HepG2 (cell line): ENCODE results near the gene CENPP. TPM values are rescaled to one million over a fixed set of nuclear protein-coding genes. Genes with fewer than 3 reads are reported as not detected.

ENCODE experiments used
- ATAC-seq: fragments of 200-7000 bp; cut with Tn5 transposase; 3 replicates; pipeline ENCODE4 v1.9.1; 2020; ENCODE audit warnings: mild to moderate bottlenecking, moderate library complexity
- BruUV-seq: library from RNA; stranded (reverse); fragments of 400-500 nt; replicated peaks from 2 replicates; lab custom pipeline; 2021; lab: Mats Ljungman, UMichigan
- CTCF ChIA-PET: fragments of 300-600 bp; formaldehyde crosslinking; extraction: SDS; loops from one replicate; lab custom pipeline; 2021; ENCODE audit warnings: low total read pairs, inconsistent platforms, low intra/inter-chr PET ratio; lab: Yijun Ruan, JAX
- POLR2A ChIA-PET: fragments of 350-600 bp; sonication (Branson Sonifier 250); formaldehyde crosslinking; loops from one replicate; lab custom pipeline; 2020; ENCODE audit warnings: antibody characterized with exemption, inconsistent platforms; lab: Yijun Ruan, JAX
- DNase-seq: peaks from one replicate; pipeline ENCODE4 v3.0.0-alpha.2; 2015; ENCODE audit warnings: low spot score
- FAIRE-seq: peaks from 3 replicates; lab custom pipeline; 2011; peaks lifted over from hg19 to GRCh38; lab: Jason Lieb, UNC
- H2AFZ ChIP-seq: one replicate; pipeline ENCODE4 v1.6.1; 2011; ENCODE audit warnings: low read length, inconsistent platforms
- H3K27ac ChIP-seq: fragments of 300-600 bp; 3 replicates; pipeline ENCODE4 v1.8.0; 2011; ENCODE audit warnings: mixed run types, mild to moderate bottlenecking, mixed read lengths, low read length, inconsistent platforms; ENCODE audit not compliant: insufficient read depth; ENCODE audit errors: extremely low read length
- H3K27me3 ChIP-seq, 2 experiments: fragments of 200-600 bp in 1 of 2; 2 replicates in 1 of 2; 3 replicates in 1 of 2; pipeline versions ENCODE4 v1.6.0 to v1.8.0; 2011; ENCODE audit warnings: low read length in 2 of 2, mild to moderate bottlenecking in 2 of 2, moderate library complexity in 2 of 2, inconsistent platforms in 1 of 2; ENCODE audit not compliant: insufficient read depth in 2 of 2, control insufficient read depth in 1 of 2
- H3K36me3 ChIP-seq, 2 experiments: fragments of 200-600 bp in 1 of 2; replicated peaks in 1 of 2; 2 replicates in 1 of 2; 3 replicates in 1 of 2; pipeline versions ENCODE4 v1.5.1 to v1.8.0; 2011; ENCODE audit warnings: low read length in 2 of 2, inconsistent platforms in 1 of 2; ENCODE audit not compliant: insufficient read depth in 2 of 2, control insufficient read depth in 1 of 2
- H3K4me1 ChIP-seq: 2 replicates; pipeline ENCODE4 v1.5.1; 2012; ENCODE audit warnings: low read length, inconsistent platforms; ENCODE audit not compliant: insufficient read depth
- H3K4me2 ChIP-seq: 2 replicates; pipeline ENCODE4 v1.6.0; 2011; ENCODE audit warnings: low read depth, low read length, inconsistent platforms
- H3K4me3 ChIP-seq, 3 experiments: fragments of 200-600 bp in 1 of 3; sonication (generic), shearing (Covaris generic) in 1 of 3; replicated peaks in 1 of 3; 2 replicates each; pipeline ENCODE4 v1.5.1; 2011 to 2016; ENCODE audit warnings: low read length in 3 of 3, inconsistent platforms in 2 of 3, low read depth in 2 of 3, mild to moderate bottlenecking in 2 of 3, control low read depth in 1 of 3, mixed read lengths in 1 of 3; ENCODE audit not compliant: insufficient read depth in 1 of 3
- H3K79me2 ChIP-seq: one replicate; pipeline ENCODE4 v1.6.1; 2011; ENCODE audit warnings: low read length, inconsistent platforms; ENCODE audit not compliant: insufficient read depth
- H3K9ac ChIP-seq: 2 replicates; pipeline ENCODE4 v1.6.0; 2011; ENCODE audit warnings: mild to moderate bottlenecking, low read depth, low read length, inconsistent platforms; ENCODE audit not compliant: insufficient read depth
- H3K9me3 ChIP-seq: 2 replicates; pipeline ENCODE4 v1.5.1; 2012; ENCODE audit warnings: mild to moderate bottlenecking, low read length
- H4K20me1 ChIP-seq: 2 replicates; pipeline ENCODE4 v1.6.0; 2011; ENCODE audit warnings: inconsistent platforms, mild to moderate bottlenecking, low read length, moderate library complexity; ENCODE audit not compliant: insufficient read depth
- ARNTL ChIP-seq: sonication (generic); formaldehyde crosslinking; IDR thresholded peaks from 2 replicates; pipeline ENCODE4 v1.4.0; 2020; ENCODE audit warnings: mild to moderate bottlenecking, missing genetic modification reagents
- IRF2 ChIP-seq: IDR thresholded peaks from 2 replicates; pipeline ENCODE4 v1.6.1; 2018; ENCODE audit warnings: missing genetic modification reagents, missing compliant biosample characterization
- IRX3 ChIP-seq: sonication (generic); formaldehyde crosslinking; IDR thresholded peaks from 2 replicates; pipeline ENCODE4 v1.8.1; 2023; ENCODE audit warnings: mild to moderate bottlenecking, low read depth, missing genetic modification reagents, borderline replicate concordance
- KAT7 ChIP-seq: IDR thresholded peaks from 2 replicates; pipeline ENCODE4 v1.6.1; 2018; ENCODE audit warnings: borderline replicate concordance, missing compliant biosample characterization
- MXD4 ChIP-seq: IDR thresholded peaks from 2 replicates; pipeline ENCODE4 v1.6.1; 2016; ENCODE audit warnings: mild to moderate bottlenecking, missing biosample characterization, missing genetic modification reagents
- NCOR1 ChIP-seq: fragments of 200-600 bp; sonication (generic); IDR thresholded peaks from 2 replicates; pipeline ENCODE4 v1.7.0; 2017; ENCODE audit warnings: antibody characterized with exemption, low read length, borderline replicate concordance
- NR1H2 ChIP-seq: sonication (generic); formaldehyde crosslinking; IDR thresholded peaks from 2 replicates; pipeline ENCODE4 v1.8.1; 2022; ENCODE audit warnings: low read depth, missing genetic modification reagents, borderline replicate concordance
- RFX1 ChIP-seq: fragments of 450-650 bp; IDR thresholded peaks from 2 replicates; pipeline ENCODE4 v1.6.1; 2017
- TBL1XR1 ChIP-seq: fragments of 150-350 bp; IDR thresholded peaks from 2 replicates; pipeline ENCODE4 v1.6.1; 2014; ENCODE audit warnings: borderline replicate concordance, low read length; ENCODE audit not compliant: partially characterized antibody
- ZFP36 ChIP-seq: fragments of 150-350 bp; IDR thresholded peaks from 2 replicates; pipeline ENCODE4 v1.6.1; 2018; ENCODE audit warnings: borderline replicate concordance, low read length, low read depth; ENCODE audit not compliant: partially characterized antibody
- ZKSCAN1 ChIP-seq: fragments of 150-350 bp; IDR thresholded peaks from 2 replicates; pipeline ENCODE4 v1.6.1; 2014; ENCODE audit warnings: low read length
- ZNF484 ChIP-seq: sonication (generic); formaldehyde crosslinking; IDR thresholded peaks from 2 replicates; pipeline ENCODE4 v1.5.1; 2020; ENCODE audit warnings: mild to moderate bottlenecking, low read depth, missing genetic modification reagents, borderline replicate concordance
- ZNF547 ChIP-seq: sonication (generic); formaldehyde crosslinking; IDR thresholded peaks from 2 replicates; pipeline ENCODE4 v1.5.1; 2020; ENCODE audit warnings: mild to moderate bottlenecking, missing genetic modification reagents
- ZNF703 ChIP-seq: sonication (generic); formaldehyde crosslinking; IDR thresholded peaks from 2 replicates; pipeline ENCODE4 v1.5.1; 2020; ENCODE audit warnings: missing genetic modification reagents, mild to moderate bottlenecking, moderate library complexity, borderline replicate concordance
- WGBS: methylation state at CpG from one replicate; pipeline ENCODE4 v1.1.6; 2017; ENCODE audit warnings: low lambda C conversion rate; 5-methylcytosine and 5-hydroxymethylcytosine counted together
- in situ Hi-C: cut with HindIII; loops from 2 replicates; pipeline ENCODE4 v1.10.0; 2017; ENCODE audit warnings: low pct_unique_long_range_greater_than_20kb; ENCODE audit not compliant: extremely low pct_ligation_motif_present
- intact Hi-C: fragments of 100-400 bp; cut with micrococcal nuclease; formaldehyde crosslinking; loops from one replicate; pipeline ENCODE4 v1.10.0; 2022; ENCODE audit not compliant: unreplicated experiment
- polyA plus RNA-seq, 8 experiments: library from polyadenylated mRNA; depleted of rRNA in 3 of 8; stranded (reverse) in 7 of 8; unstranded in 1 of 8; fragments of >200 nt; fragmentation: Illumina TruSeq in 4 of 8; extraction: Trizol in 4 of 8; gene quantifications; 2 replicates each; pipeline versions ENCODE4 v1.2.1 to v1.2.3, GENCODE V29; 2011 to 2016; ENCODE audit warnings: low read depth in 4 of 8, missing spikeins in 1 of 8, mixed read lengths in 1 of 8; ENCODE audit not compliant: insufficient read depth in 1 of 8
- total RNA-seq, 5 experiments: library from RNA; depleted of rRNA; stranded (reverse); fragments of >200 nt; fragmentation: Illumina TruSeq; extraction: Trizol; gene quantifications; 2 replicates each; pipeline ENCODE4 v1.2.3, GENCODE V29; 2016; ENCODE audit warnings: low read depth in 1 of 5
- TF ChIP-seq, protein P1 (sequence below): sonication (generic); formaldehyde crosslinking; IDR thresholded peaks from 2 replicates; pipeline ENCODE4 v1.5.0; 2020; ENCODE audit warnings: mild to moderate bottlenecking, low read depth, missing genetic modification reagents, borderline replicate concordance
- TF ChIP-seq, protein P2 (sequence below), 2 experiments: sonication (generic) in 1 of 2; formaldehyde crosslinking in 1 of 2; IDR thresholded peaks; 2 replicates each; pipeline versions ENCODE4 v1.4.0 to v1.6.1; 2016 to 2020; ENCODE audit warnings: borderline replicate concordance in 1 of 2, low read depth in 1 of 2, mild to moderate bottlenecking in 1 of 2, missing genetic modification reagents in 1 of 2

CENPP gene
- total and polyA plus RNA-seq, 2 of the 13 experiments (the other 11 are each of a cell fraction or from before 2014, with no cell fraction given), result 2.0 to 11.4 TPM

DNA sequence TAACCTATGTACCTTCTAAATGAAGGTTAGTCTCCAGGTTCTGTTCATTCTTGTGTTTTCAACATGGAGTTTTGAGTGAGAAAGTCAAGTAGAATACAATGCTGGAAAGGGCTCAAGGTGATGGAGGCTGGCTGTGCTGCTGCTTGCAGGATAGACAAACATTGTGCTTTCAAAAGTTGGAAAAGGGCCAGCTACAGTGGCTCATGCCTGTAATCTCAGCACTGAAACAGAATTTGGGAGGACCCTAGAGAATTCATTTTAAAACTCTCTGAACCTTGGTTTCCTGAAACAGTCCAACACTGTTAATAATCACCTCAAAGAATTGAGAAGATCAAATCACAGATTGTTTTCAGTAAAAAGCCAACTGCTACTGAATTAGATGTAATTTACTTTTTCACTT, 16.9 kb upstream of the CENPP start:
- Histone ChIP-seq H3K4me3 (no peak overlapping the region), H4K20me1 (no peaks in the 10 kb centered on the region), H3K4me2 (no peak overlapping the region), H3K9ac (no peak overlapping the region), H3K27ac (no peak overlapping the region), H2AFZ (no peak overlapping the region), H3K79me2 (no peaks in the 10 kb centered on the region), H3K36me3 (peaks cover 20 to 77% of the 10 kb centered on the region in 2 experiments), H3K4me1 (no peaks in the 10 kb centered on the region; the same call in 1 of the 2 replicates), H3K9me3 (no peaks in the 10 kb centered on the region), H3K27me3 (no peaks in the 10 kb centered on the region)
- CTCF ChIA-PET, result no interaction called here
- POLR2A ChIA-PET, result no interaction called here
- in situ Hi-C loops, result no loop called here
- no peak for TF ChIP-seq ZNF484 (CRISPR knock-in tag)
- TF ChIP-seq RFX1, result no peak
- TF ChIP-seq, protein P1, sequence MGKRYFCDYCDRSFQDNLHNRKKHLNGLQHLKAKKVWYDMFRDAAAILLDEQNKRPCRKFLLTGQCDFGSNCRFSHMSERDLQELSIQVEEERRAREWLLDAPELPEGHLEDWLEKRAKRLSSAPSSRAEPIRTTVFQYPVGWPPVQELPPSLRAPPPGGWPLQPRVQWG (CRISPR knock-in tag), result no peak
- no peak for DNase-seq
- FAIRE-seq, result no peak
- ATAC-seq, result no peak
- intact Hi-C loops, result no loop called here
- BruUV-seq, result no TSS peak

DNA sequence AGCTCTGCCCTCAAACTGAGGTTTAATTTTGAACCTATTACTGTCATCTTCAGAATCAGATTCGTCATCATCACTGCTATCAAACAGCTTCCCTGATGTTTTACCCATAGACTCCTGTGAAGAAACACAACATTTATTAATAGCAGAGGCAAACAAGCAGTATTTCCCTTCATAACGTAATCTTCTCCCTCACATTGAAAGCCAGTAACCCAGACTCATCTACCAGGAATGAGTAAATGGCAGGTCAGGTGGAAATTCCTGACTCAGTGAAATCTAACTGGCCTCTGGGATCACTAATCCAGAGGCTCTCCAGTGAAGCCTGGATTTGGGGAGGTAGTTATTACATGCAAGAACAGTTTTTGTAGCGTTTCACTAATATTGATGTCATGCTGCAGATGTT, 15.2 kb upstream of the CENPP start:
- BruUV-seq, result no TSS peak
- Histone ChIP-seq H4K20me1 (no peaks in the 10 kb centered on the region), H2AFZ (no peak overlapping the region), H3K9me3 (no peaks in the 10 kb centered on the region), H3K36me3 (peaks cover 19 to 76% of the 10 kb centered on the region in 2 experiments), H3K27ac (no peak overlapping the region), H3K4me1 (no peaks in the 10 kb centered on the region; the same call in 1 of the 2 replicates), H3K27me3 (no peaks in the 10 kb centered on the region), H3K9ac (no peak overlapping the region), H3K79me2 (no peaks in the 10 kb centered on the region), H3K4me3 (no peak overlapping the region), H3K4me2 (no peak overlapping the region)
- ATAC-seq (no peak), DNase-seq (no peak), FAIRE-seq (no peak)
- intact Hi-C loops, result no loop called here
- in situ Hi-C loops, result no loop called here
- no peak for TF ChIP-seq ZFP36
- TF ChIP-seq NR1H2 (CRISPR knock-in tag), result no peak
- no peak for TF ChIP-seq MXD4
- no peak for TF ChIP-seq ZNF703
- no peak for TF ChIP-seq NCOR1
- TF ChIP-seq KAT7 (CRISPR knock-in tag), result no peak
- no peak for TF ChIP-seq ZNF547 (CRISPR knock-in tag)
- no peak for TF ChIP-seq IRX3 (CRISPR knock-in tag)
- no peak for TF ChIP-seq TBL1XR1
- TF ChIP-seq, protein P2, sequence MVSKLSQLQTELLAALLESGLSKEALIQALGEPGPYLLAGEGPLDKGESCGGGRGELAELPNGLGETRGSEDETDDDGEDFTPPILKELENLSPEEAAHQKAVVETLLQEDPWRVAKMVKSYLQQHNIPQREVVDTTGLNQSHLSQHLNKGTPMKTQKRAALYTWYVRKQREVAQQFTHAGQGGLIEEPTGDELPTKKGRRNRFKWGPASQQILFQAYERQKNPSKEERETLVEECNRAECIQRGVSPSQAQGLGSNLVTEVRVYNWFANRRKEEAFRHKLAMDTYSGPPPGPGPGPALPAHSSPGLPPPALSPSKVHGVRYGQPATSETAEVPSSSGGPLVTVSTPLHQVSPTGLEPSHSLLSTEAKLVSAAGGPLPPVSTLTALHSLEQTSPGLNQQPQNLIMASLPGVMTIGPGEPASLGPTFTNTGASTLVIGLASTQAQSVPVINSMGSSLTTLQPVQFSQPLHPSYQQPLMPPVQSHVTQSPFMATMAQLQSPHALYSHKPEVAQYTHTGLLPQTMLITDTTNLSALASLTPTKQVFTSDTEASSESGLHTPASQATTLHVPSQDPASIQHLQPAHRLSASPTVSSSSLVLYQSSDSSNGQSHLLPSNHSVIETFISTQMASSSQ (IDR thresholded peaks at IDR 0.05; ENCODE audit: low read depth), result no peak
- TF ChIP-seq, protein P2 (CRISPR knock-in tag; IDR thresholded peaks at IDR 0.05; ENCODE audit: borderline replicate concordance), result no peak
- TF ChIP-seq IRF2, result no peak
- TF ChIP-seq ZKSCAN1, result no peak
- TF ChIP-seq ARNTL (CRISPR knock-in tag), result no peak
- CTCF ChIA-PET, result no interaction called here
- WGBS, result 99% methylated on average over 3 of the region's 3 CpGs
- POLR2A ChIA-PET, result no interaction called here
